IMR-90 (cell line): ENCODE results near the gene ASTN2. TPM values are rescaled to one million over a fixed set of nuclear protein-coding genes. Genes with fewer than 3 reads are reported as not detected.

Source experiments
- ATAC-seq: fragments of 200-7000 bp; cut with Tn5 transposase; 2 replicates; pipeline ENCODE4 v1.9.1; 2020; ENCODE audit warnings: low read depth, mild to moderate bottlenecking, moderate library complexity
- BruUV-seq: library from RNA; stranded (reverse); fragments of 400-500 nt; replicated peaks from 2 replicates; lab custom pipeline; 2021; lab: Mats Ljungman, UMichigan
- CTCF ChIA-PET: fragments of 300-600 bp; formaldehyde crosslinking; extraction: SDS; loops from one replicate; lab custom pipeline; 2021; ENCODE audit warnings: antibody characterized with exemption; lab: Yijun Ruan, JAX
- POLR2A ChIA-PET: fragments of 300-600 bp; sonication (Branson Sonifier 250); formaldehyde crosslinking; loops from one replicate; lab custom pipeline; 2022; ENCODE audit warnings: antibody characterized with exemption; ENCODE audit not compliant: unreplicated experiment; lab: Charles Lee
- DNase-seq: peaks from one replicate; pipeline ENCODE4 v3.0.0; 2013
- H2AFZ ChIP-seq: replicated peaks from 2 replicates; pipeline ENCODE3; 2013; ENCODE audit warnings: low read length, mild to moderate bottlenecking; ENCODE audit not compliant: poor library complexity
- H2AK5ac ChIP-seq: 2 replicates; pipeline ENCODE4 v1.6.1; 2013; ENCODE audit warnings: low read depth, low read length, inconsistent platforms
- H2AK9ac ChIP-seq: replicated peaks from 2 replicates; pipeline ENCODE3; 2013; ENCODE audit warnings: mild to moderate bottlenecking, low read depth, low read length, moderate library complexity; ENCODE audit not compliant: poor library complexity
- H2BK120ac ChIP-seq: 2 replicates; pipeline ENCODE4 v1.6.1; 2013; ENCODE audit warnings: low read depth, low read length, inconsistent platforms
- H2BK15ac ChIP-seq: 3 replicates; pipeline ENCODE4 v1.6.1; 2013; ENCODE audit warnings: low read depth, low read length, inconsistent platforms
- H2BK20ac ChIP-seq: 2 replicates; pipeline ENCODE4 v1.6.1; 2013; ENCODE audit warnings: low read depth, mild to moderate bottlenecking, inconsistent platforms, low read length, moderate library complexity
- H2BK5ac ChIP-seq: 2 replicates; pipeline ENCODE4 v1.6.1; 2013; ENCODE audit warnings: mild to moderate bottlenecking, low read depth, low read length, inconsistent platforms; ENCODE audit not compliant: poor library complexity, severe bottlenecking
- H3K14ac ChIP-seq: replicated peaks from 2 replicates; pipeline ENCODE4 v1.6.1; 2013; ENCODE audit warnings: low read depth, low read length, inconsistent platforms
- H3K18ac ChIP-seq: 2 replicates; pipeline ENCODE4 v1.6.1; 2013; ENCODE audit warnings: low read depth, low read length, control low read depth
- H3K23ac ChIP-seq: 2 replicates; pipeline ENCODE4 v1.6.1; 2013; ENCODE audit warnings: low read depth, low read length, inconsistent platforms
- H3K27ac ChIP-seq: 2 replicates; pipeline ENCODE4 v1.5.1; 2013; ENCODE audit warnings: mild to moderate bottlenecking, control low read depth, low read length; ENCODE audit not compliant: insufficient read depth
- H3K27me3 ChIP-seq: 2 replicates; pipeline ENCODE4 v1.6.1; 2013; ENCODE audit warnings: low read length; ENCODE audit not compliant: control insufficient read depth, insufficient read depth
- H3K36me3 ChIP-seq: 2 replicates; pipeline ENCODE4 v1.6.1; 2013; ENCODE audit warnings: low read length, mixed read lengths; ENCODE audit not compliant: control insufficient read depth, insufficient read depth
- H3K4ac ChIP-seq: 2 replicates; pipeline ENCODE4 v1.6.1; 2013; ENCODE audit warnings: low read depth, low read length, inconsistent platforms
- H3K4me1 ChIP-seq: 2 replicates; pipeline ENCODE4 v1.6.1; 2013; ENCODE audit warnings: low read length, mixed read lengths; ENCODE audit not compliant: control insufficient read depth, insufficient read depth
- H3K4me2 ChIP-seq: 2 replicates; pipeline ENCODE4 v1.6.1; 2013; ENCODE audit warnings: low read depth, mild to moderate bottlenecking, control low read depth, low read length, moderate library complexity
- H3K4me3 ChIP-seq: 2 replicates; pipeline ENCODE4 v1.5.1; 2013; ENCODE audit warnings: low read depth, mild to moderate bottlenecking, control low read depth, low read length, moderate library complexity; ENCODE audit not compliant: insufficient read depth
- H3K56ac ChIP-seq: 2 replicates; pipeline ENCODE4 v1.6.1; 2013; ENCODE audit warnings: low read length, inconsistent platforms; ENCODE audit not compliant: insufficient read depth; ENCODE audit errors: extremely low read depth
- H3K79me1 ChIP-seq, 2 experiments: 2 replicates each; pipeline ENCODE4 v1.6.1; 2013; ENCODE audit warnings: low read length in 2 of 2, inconsistent platforms in 1 of 2, low read depth in 1 of 2
- H3K9ac ChIP-seq: 2 replicates; pipeline ENCODE4 v1.6.1; 2013; ENCODE audit warnings: low read depth, low read length, control low read depth
- H3K9me1 ChIP-seq: 2 replicates; pipeline ENCODE4 v1.6.1; 2013; ENCODE audit warnings: low read length, inconsistent platforms; ENCODE audit not compliant: insufficient read depth
- H3K9me3 ChIP-seq: 2 replicates; pipeline ENCODE4 v1.6.1; 2013; ENCODE audit warnings: low read length; ENCODE audit not compliant: control insufficient read depth, insufficient read depth
- H4K20me1 ChIP-seq: 2 replicates; pipeline ENCODE4 v1.6.1; 2013; ENCODE audit warnings: low read length, inconsistent platforms; ENCODE audit not compliant: insufficient read depth
- H4K5ac ChIP-seq: 2 replicates; pipeline ENCODE4 v1.6.1; 2013; ENCODE audit warnings: mild to moderate bottlenecking, low read depth, low read length, control low read depth
- H4K8ac ChIP-seq, 2 experiments: 2 replicates each; pipeline ENCODE4 v1.6.1; 2013; ENCODE audit warnings: low read depth in 2 of 2, low read length in 2 of 2, control low read depth in 1 of 2, inconsistent platforms in 1 of 2
- H4K91ac ChIP-seq: 2 replicates; pipeline ENCODE4 v1.6.1; 2013; ENCODE audit warnings: low read depth, low read length, inconsistent platforms; ENCODE audit not compliant: insufficient read depth
- BHLHE40 ChIP-seq: fragments of 150-350 bp; IDR thresholded peaks from 2 replicates; pipeline ENCODE4 v1.6.1; 2016; ENCODE audit warnings: mild to moderate bottlenecking, low read depth, low read length
- CEBPB ChIP-seq: IDR thresholded peaks from 2 replicates; pipeline ENCODE4 v1.6.1; 2012; ENCODE audit warnings: low read depth, low read length, improper control_type of control experiment
- CHD1 ChIP-seq: IDR thresholded peaks from 2 replicates; pipeline ENCODE4 v1.6.1; 2012; ENCODE audit warnings: low read depth, low read length, improper control_type of control experiment
- CTCF ChIP-seq: conservative IDR thresholded peaks from 2 replicates; pipeline ENCODE4 v1.5.1; 2012; ENCODE audit warnings: mild to moderate bottlenecking, low read depth, low read length, improper control_type of control experiment
- MAZ ChIP-seq: IDR thresholded peaks from 2 replicates; pipeline ENCODE4 v1.6.1; 2012; ENCODE audit warnings: low read depth, mild to moderate bottlenecking, low read length, improper control_type of control experiment, moderate library complexity, borderline replicate concordance
- NFE2L2 ChIP-seq: fragments of 150-350 bp; IDR thresholded peaks from 2 replicates; pipeline ENCODE4 v1.6.1; 2016; ENCODE audit warnings: low read depth, mild to moderate bottlenecking, low read length
- RAD21 ChIP-seq: IDR thresholded peaks from 2 replicates; pipeline ENCODE4 v1.6.1; 2012; ENCODE audit warnings: low read length, improper control_type of control experiment
- RCOR1 ChIP-seq: IDR thresholded peaks from 2 replicates; pipeline ENCODE4 v1.6.1; 2012; ENCODE audit warnings: mild to moderate bottlenecking, low read length, improper control_type of control experiment; ENCODE audit not compliant: insufficient replicate concordance
- RFX5 ChIP-seq: IDR thresholded peaks from 2 replicates; pipeline ENCODE4 v1.8.0; 2012; ENCODE audit warnings: low read depth, mild to moderate bottlenecking, low read length, moderate library complexity
- SMC3 ChIP-seq: fragments of 150-350 bp; IDR thresholded peaks from 2 replicates; pipeline ENCODE4 v1.6.1; 2016; ENCODE audit warnings: low read depth, mild to moderate bottlenecking, antibody characterized with exemption, low read length, moderate library complexity
- WGBS, 2 experiments: methylation state at CpG; one replicate each; pipeline versions ENCODE4 v1.1.5 to v1.1.7; 2013; ENCODE audit warnings: missing lambda C conversion rate in 2 of 2; ENCODE audit not compliant: insufficient read length in 1 of 2; ENCODE audit errors: extremely low coverage in 2 of 2; 5-methylcytosine and 5-hydroxymethylcytosine counted together
- dilution Hi-C: fragments of 300-500 bp; cut with HindIII; formaldehyde crosslinking; loops from one replicate; pipeline ENCODE4 v1.14.3; 2018; ENCODE audit warnings: low sequenced_read_pairs; ENCODE audit not compliant: unreplicated experiment
- in situ Hi-C: fragments of 300-500 bp; cut with MboI; formaldehyde crosslinking; loops from 3 replicates; pipeline ENCODE4 v1.14.3; 2019; ENCODE audit warnings: low sequenced_read_pairs, inconsistent platforms, mixed read lengths
- intact Hi-C: fragments of 100-400 bp; cut with micrococcal nuclease; formaldehyde crosslinking; loops from 2 replicates; pipeline ENCODE4 v1.10.0; 2022
- polyA plus RNA-seq, 3 experiments: library from polyadenylated mRNA; depleted of rRNA; stranded (reverse); fragments of >200 nt; gene quantifications; 2 replicates each; pipeline ENCODE4 v1.2.3, GENCODE V29; 2012; ENCODE audit warnings: low replicate concordance in 1 of 3
- total RNA-seq: library from RNA; depleted of rRNA; stranded (reverse); fragments of >200 nt; gene quantifications from 2 replicates; pipeline ENCODE4 v1.2.3, GENCODE V29; 2012
- TF ChIP-seq, protein P1 (sequence below): fragments of 150-350 bp; IDR thresholded peaks from 2 replicates; pipeline ENCODE4 v1.6.1; 2016; ENCODE audit warnings: low read depth, mild to moderate bottlenecking, low read length, moderate library complexity, borderline replicate concordance

The ASTN2 gene
- total and polyA plus RNA-seq, 2 of the 4 experiments (the other 2 are of a cell fraction), result 3.8 to 6.8 TPM

GRCh38 chr9:117073539-117074341 is 341.1 kb downstream of the ASTN2 start:
- Histone ChIP-seq H2BK15ac (no peak overlapping the region), H3K4me3 (no peak overlapping the region), H3K9me3 (peaks cover 2% of the 10 kb centered on the region; the same call in 1 of the 2 replicates), H3K79me1 (no peaks in the 10 kb centered on the region), H2BK120ac (no peak overlapping the region), H3K36me3 (no peaks in the 10 kb centered on the region), H2BK20ac (no peak overlapping the region), H3K9ac (no peak overlapping the region), H4K8ac (no peak overlapping the region), H3K14ac (no peak overlapping the region), H3K18ac (no peak overlapping the region), H3K4me1 (no peaks in the 10 kb centered on the region), H3K9me1 (no peaks in the 10 kb centered on the region), H3K56ac (no peak overlapping the region), H4K20me1 (no peaks in the 10 kb centered on the region), H2BK5ac (no peak overlapping the region), H2AK5ac (no peak overlapping the region), H3K27ac (no peak overlapping the region), H2AK9ac (no peak overlapping the region), H4K91ac (no peak overlapping the region), H3K23ac (no peak overlapping the region), H2AFZ (no peak overlapping the region), H3K4me2 (no peak overlapping the region), H4K5ac (no peak overlapping the region), H3K27me3 (no peaks in the 10 kb centered on the region), H3K4ac (no peak overlapping the region)
- in situ Hi-C loops, result no loop called here
- intact Hi-C loops, result no loop called here
- POLR2A ChIA-PET, result no interaction called here
- dilution Hi-C loops, result no loop called here
- CTCF ChIA-PET, result no interaction called here
- DNase-seq (no peak), ATAC-seq (no peak)
- no TSS peak for BruUV-seq
- no peak for TF ChIP-seq CEBPB
- no peak for TF ChIP-seq RCOR1
- no peak for TF ChIP-seq NFE2L2
- TF ChIP-seq RFX5, result no peak
- TF ChIP-seq, protein P1, sequence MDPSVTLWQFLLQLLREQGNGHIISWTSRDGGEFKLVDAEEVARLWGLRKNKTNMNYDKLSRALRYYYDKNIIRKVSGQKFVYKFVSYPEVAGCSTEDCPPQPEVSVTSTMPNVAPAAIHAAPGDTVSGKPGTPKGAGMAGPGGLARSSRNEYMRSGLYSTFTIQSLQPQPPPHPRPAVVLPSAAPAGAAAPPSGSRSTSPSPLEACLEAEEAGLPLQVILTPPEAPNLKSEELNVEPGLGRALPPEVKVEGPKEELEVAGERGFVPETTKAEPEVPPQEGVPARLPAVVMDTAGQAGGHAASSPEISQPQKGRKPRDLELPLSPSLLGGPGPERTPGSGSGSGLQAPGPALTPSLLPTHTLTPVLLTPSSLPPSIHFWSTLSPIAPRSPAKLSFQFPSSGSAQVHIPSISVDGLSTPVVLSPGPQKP, result no peak
- peak; percentile 52 for TF ChIP-seq RAD21
- no peak for TF ChIP-seq BHLHE40
- peak; percentile 39 for TF ChIP-seq CTCF
- no peak for TF ChIP-seq CHD1
- peak; percentile 42 for TF ChIP-seq SMC3
- no peak for TF ChIP-seq MAZ
- WGBS, 2 experiments, result no CpG with 5 or more reads among the region's 11 CpGs
